Right kidney (tissue), 9 donors: ENCODE data around the gene DDX59.
A peak's percentile ranks its signal among the peaks of the same experiment; 100 is the strongest.

Experiments
- DNase-seq: peaks from one replicate; pipeline ENCODE4 v3.0.0-alpha.2; 2016
- long read RNA-seq, 8 donors: transcript quantifications; one replicate each; lab custom pipeline, GENCODE V29; 2026

DDX59 gene
- long read RNA-seq, donor 1, partial matches to known transcripts = 0 of 2 reads
- long read RNA-seq, donor 1, other reads (novel, unspliced or antisense) = 0 of 2 reads
- long read RNA-seq, donor 2, partial matches to known transcripts = 0 of 1 reads
- long read RNA-seq, donor 2, other reads (novel, unspliced or antisense) = 0 of 1 reads
- long read RNA-seq, donor 3, partial matches to known transcripts = 0 of 2 reads
- long read RNA-seq, donor 3, other reads (novel, unspliced or antisense) = 0 of 2 reads
- long read RNA-seq, donor 4 = 0 reads
- long read RNA-seq, donor 5, partial matches to known transcripts = 0 of 1 reads
- long read RNA-seq, donor 5, other reads (novel, unspliced or antisense) = 0 of 1 reads
- long read RNA-seq, donor 6 = 0 reads
- long read RNA-seq, donor 7, partial matches to known transcripts = 0 of 4 reads
- long read RNA-seq, donor 7, other reads (novel, unspliced or antisense) = 0 of 4 reads
- long read RNA-seq, donor 8, partial matches to known transcripts = 0 of 3 reads
- long read RNA-seq, donor 8, other reads (novel, unspliced or antisense) = 0 of 3 reads

DNA sequence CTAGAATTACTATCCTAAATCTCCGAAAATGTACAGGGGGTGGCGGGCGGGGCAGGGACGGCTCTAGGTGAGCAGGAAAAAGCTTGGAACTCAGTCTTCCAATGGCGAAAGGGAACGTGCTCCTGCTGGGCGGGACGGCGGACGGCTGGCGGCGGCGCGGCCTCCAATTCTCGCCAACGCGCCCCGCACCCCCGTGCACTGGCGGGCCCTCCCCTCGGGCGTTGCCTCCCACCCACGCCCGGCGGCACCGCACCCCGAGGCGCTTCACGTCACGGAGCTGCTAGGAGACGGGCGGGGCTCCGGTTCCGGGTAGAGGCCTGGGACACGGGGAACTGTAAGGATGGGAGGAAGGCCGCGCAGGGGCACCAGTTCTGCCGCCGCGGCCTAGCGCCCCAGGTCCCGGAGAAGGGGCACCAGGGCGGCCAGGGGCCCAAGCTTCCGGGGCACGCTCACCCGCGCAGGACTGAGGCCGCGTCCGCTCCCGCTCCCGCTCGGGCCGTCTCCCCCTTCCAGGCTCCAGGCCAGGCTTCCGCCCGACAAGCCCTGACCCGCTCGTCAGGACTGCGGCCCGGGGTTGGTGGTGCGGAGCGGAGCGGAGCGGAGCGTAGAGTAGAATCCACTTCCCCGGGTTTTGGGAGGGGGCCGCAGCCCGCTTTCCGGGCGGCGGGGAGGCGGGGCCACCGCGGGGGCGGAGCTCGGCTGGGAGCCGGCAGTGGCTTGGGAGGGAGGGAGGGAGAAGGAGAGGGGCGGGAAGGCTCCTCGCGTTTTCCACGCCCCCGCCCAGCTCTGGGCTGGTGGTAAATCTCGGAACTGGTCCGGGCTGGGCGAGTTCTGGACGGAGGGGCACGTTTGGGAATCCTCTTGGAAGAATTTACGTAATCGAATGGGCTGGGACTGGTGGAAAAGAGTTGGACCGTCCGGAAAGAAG, at the start of gene DDX59:
Gene DDX59 (minus strand): TSS at position 594 of the 928 bp plus-strand sequence. CDS start 3,167 bp downstream, outside the sequence.
- peak; percentile 100 for DNase-seq

DNA sequence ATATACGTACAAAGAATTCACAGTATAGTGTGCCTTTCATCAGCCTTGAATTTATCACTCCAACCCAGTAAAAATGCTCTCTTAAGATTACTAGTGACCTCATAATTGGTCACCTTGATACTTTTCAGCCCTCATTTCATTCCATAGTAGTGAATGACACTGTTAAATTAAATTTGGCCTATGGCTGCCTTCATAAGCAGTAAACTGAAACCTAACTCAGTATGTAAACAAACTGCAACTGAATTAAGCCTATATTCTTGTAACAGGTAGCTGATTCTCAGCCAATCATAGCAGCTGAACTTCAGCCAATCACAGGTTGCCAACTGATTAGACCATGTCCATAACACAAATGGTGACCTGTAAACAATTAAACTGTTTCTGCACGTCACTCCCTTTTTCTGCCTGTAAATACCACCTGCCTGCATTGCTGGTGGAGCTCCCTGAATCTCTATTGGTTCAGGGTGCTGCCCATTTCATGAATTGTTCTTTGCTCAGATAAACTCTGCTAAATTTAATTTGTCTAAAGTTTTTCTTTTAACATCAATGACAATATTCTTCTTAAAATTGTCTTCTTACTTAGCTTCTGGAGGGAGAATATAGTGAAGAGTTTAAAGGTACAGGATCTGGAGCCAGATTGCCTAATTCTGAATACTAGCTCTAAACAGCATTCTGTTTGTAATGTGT, 44.9 kb upstream of the DDX59 start:
- DNase-seq = no peak

DNA sequence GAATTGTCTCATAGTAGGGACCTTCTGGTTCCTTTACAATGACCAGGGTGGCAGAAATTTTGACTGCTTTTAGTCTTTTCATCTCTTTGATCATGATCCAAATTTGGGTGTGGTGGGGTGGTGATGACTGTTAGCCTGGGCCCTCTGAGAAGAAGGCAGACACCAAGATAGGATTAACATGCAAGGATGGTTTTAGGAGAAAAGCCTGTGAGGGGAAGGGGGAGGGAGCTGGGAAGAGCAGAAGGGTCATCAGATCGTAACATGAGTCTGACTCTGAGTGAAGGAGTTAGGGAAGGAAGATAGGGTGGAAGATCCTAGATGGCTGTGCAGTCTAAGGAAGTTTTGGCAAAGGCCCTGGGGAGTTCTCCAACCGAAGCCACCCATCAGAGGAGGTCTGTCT, 40.5 kb upstream of the DDX59 start:
- no peak for DNase-seq

DNA sequence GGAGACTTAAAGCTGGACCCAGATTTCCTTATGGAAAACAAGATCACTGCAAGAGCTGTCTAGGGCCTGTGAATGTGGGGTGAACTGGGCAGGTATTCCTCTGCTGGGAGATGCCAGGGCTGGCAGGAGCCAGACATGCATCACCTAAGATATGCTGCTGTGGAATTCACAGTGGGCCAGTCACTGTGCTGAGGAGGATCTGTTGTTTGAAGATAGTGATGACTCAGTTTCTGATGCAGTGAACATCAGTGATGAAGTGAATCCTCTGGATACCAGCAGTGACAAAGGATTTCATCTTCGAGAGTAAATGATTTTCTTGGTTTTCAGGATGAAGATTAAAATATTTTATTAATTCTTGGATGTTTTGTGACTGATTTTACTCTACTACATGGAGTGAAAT, 39.1 kb upstream of the DDX59 start:
- DNase-seq = no peak

DNA sequence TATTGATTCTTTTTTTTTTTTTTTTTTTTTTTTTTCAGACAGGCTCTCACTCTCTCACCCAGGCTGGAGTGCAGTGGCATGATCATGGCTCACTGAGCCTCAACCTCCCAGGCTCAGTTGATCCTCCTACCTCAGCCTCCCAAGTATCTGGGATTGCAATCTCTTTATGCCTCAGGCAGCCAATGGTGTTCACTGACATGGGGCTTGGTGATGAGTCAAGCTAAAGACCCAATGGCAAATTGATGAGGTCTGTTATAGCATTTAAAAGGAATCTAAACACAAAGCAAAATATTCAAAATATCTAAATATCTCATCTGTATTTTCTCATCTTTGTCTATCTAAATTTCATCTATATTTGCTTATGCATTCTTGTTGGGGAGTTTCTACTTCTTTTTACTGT, 38.5 kb upstream of the DDX59 start:
- DNase-seq = no peak

DNA sequence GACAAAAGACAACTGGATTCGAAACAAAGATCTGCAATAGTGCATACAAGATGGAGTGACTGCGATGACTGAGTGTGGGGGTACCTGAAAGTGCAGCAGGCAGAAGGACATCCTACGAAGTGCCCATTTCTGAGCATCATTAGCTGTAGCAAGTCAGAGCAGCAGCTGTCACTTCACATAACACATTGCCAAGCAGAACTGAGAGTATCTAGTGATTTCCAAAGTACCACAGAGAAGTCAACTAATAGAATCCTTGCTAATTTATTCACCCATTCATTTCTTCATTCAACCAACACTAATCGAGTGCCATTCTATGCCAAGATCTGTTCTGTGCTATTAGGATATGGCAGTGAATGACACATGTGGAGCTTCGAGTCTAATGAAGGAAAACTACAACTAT, 37.4 kb upstream of the DDX59 start:
- no peak for DNase-seq

DNA sequence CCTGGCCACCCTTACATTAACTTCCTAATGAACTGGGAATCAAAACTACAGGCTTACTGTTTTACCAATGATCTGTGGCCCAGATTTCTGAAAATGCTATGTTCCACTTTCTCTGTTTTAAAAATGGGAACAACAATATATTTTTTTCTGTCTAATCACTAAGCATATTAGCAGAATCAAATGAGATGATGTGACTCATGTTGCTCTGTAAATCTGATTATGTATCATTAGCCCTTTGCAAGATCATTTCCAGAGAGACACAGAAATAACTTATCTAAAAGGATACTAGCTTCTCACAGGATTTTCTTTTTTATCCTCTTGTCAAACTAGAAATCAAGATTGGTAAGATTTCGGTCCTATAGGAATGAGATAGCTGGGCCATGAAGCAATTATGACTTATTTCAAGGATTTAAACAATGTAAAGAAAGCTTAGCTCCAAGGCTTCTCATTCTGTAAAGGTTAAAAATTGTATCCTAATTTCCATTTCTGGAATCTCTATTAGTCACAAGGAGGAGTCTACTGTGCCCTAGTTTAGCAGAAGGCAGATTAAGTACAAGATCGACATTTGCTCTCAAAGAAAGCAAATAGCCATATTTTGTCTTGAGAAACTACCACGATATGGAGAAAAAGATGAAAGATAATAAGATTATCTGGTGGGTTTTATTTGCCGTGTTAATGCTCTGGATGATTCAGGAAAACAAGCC, 36.6 kb upstream of the DDX59 start:
- DNase-seq = no peak

DNA sequence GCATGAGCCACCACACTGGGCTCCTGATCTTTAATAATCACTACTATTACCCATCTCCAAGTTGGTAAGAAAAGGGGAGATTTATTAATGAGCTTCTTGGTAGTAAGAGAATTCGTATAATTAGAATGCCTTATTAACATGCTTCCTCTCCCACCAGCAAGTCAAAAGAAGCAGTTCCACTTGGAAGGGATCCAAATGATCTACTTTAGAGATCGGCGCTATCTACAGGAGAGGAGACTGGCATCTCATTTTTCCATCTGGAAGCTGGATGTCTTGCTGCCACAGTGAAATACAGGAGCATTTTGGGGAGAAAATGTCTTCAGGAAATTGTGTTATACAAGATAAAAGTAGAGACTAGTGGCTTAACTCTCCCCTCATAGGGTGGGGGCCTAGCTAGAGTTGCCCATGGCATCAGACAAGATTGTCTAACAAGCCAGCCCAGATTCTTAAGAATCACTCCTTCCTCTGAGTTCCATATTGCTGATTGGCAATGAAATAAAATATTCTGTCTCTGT, 35.3 kb upstream of the DDX59 start:
- DNase-seq = no peak

DNA sequence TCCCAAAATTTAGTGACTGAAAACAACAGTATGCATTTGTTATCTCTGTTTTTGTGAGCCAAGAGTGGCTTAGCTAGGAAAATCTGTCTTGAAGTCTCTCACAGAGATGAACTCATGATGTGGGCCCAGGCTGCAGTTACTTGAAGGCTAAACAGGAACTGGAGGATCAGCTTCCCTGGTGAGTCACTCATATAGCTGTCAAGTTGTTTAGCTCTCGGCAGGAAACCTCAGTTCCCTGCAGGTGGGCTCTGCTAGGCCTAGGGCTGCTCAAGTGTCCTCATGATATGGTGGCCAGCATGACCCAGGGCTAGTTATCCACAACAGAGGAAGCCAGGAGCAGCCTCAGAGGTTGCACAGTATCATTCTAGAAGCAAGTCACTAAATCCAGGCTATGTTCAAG, 30.2 kb upstream of the DDX59 start:
- no peak for DNase-seq

DNA sequence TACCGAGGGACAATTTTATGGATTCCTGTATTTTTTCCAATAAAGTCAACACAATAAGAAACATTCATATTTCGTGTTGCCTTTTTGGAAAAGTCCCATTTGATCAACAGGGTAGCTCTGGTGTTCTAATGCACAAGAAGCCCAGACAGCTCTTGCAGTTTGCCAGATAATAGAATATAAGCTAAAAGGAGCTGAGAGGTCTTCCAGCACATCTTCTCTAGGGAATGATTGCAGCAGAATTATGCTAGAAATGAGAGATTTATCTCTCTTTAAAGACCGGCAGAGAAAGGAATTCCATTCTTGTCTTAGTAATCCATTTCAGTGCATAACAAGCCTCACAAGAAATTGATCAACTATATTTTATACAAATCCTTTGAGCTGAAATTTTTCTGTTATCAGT, 25.0 kb upstream of the DDX59 start:
- DNase-seq = no peak

DNA sequence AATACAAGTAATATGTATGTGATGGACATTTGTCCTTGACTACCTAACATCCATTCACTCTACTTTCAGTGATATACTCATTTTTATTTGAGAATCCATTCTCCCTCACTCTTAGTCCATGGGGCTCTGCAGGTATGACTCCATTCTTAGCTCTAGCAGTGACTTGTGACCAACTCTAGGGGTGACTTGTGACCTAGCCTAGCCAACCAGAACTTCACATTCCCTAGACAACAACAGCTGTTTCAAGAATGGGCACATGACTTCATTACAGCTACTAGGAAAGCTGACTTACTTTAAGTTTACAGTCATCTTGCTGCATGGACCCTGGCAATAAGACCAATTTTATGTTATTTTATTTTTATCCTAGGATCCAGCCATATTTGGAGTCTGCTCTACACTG, 23.6 kb upstream of the DDX59 start:
- no peak for DNase-seq

DNA sequence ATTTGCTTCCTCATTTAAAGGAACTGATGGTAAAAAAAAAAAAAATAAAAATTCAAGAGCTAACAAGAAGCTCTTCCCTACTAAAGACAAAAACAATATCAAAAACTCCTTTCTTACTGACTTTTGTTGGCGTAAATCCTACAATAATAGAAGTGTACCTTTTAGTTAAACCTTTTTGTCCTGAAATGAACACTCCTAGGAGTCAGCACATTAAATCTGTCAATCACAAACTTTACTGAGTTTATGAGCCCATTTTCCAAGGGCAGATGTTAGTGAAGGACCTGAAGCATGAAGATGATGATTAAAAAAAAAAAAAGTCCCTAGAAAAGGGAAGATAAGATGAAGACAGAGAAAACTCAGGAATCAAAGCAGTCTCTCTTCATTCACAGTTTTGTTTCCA, 22.6 kb upstream of the DDX59 start:
- no peak for DNase-seq

DNA sequence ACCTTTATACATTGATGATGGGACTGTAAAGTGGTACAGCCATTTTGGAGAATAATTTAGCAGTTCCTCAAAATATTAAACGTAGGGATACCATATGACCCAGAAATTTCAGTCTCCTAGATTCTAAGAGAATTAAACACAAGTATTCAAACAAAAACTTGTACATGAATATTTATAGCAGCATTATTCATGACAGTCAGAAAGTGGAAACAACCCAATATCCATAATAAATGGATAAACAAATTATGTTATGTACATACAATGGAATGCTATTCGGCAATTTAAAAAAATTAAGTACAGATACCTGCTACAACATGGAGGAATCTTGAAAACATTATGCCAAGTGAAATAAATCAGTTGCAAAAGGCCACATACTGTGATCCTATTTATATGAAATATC, 16.9 kb upstream of the DDX59 start:
- no peak for DNase-seq

DNA sequence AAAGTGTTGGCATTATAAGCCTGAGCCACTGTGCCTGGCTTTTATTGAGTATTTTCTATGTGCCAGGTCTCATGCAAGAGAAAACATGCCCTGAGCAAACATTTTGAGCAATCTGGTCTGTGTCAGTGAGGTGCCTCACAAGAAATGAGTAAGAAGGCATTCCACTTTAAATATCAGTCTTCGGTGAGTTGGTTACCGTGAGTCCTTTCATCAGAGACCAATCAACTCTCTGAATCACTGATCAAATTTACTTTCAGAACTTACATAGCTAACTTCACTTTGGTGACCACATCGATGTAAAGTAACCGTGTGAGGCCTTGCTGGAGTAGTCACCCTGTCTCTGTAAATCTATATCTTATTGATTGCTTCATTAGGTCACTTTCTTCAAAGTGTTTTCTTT, 14.3 kb upstream of the DDX59 start:
- DNase-seq = no peak

DNA sequence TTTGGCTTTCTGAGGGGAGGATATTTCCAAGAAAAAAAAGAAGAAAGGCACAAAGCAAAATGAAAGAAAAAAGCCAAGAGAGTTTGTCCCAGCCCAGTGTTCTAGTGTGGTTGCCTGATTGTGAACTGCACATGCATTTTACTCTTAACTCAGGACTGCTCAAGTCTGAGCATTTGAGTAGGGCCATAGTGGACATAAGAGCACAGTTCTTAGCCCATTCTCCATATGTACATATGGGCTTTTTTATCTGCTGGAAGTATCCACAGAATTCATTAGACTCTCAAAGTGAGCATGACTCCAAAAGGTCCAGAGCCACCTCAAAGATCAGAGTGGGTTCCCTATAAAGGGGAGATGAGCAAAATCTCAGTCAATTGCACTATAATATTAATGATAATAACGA, 13.6 kb upstream of the DDX59 start:
- DNase-seq = no peak

DNA sequence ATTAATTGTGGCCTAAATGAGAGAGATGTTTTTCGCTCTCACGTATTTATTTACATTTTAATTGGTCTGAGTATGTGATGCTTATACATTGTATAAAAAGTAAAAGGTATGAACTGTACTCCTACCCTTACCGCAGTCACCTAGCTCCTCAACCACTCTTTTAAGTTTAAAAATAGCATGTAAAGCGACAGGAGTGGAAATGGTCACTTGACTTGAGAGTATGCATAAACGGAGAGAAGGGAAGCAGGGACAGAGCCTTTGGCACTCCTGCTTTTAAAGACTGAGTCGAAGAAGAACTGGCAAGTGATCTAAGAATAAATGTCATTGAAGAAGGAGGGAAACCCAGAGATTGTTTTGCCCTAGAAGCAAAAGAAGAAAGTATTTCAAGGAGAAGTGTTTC, 11.5 kb upstream of the DDX59 start:
- DNase-seq = no peak

DNA sequence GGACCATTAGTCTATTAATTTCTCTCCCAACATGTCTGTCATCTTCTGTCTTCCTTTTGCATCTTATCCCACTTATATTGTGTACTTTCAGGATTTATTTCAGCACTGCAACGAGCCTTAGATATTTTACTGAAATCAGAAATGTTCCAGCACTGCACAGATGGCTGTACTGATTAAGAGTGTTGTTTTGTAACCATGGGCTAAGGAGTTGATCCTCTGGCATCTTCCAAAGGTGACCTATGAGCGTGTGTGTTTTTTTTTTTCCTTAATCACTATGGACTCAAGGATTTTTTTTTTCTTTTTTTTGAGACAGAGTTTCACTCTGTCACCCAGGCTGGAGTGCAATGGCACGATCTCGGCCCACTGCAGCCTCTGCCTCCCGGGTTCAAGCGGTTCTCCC, 7.1 kb upstream of the DDX59 start:
- no peak for DNase-seq

DNA sequence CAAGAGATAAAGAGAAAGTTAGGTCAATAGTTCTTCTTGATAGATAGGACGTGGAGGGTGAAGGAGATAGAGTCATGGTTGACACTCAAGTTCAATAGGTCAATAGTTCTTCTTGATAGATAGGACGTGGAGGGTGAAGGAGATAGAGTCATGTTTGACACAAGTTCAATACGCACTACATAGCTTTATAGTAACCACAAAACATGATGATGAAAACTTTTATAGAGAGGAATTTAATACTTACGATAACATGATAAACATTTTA, 5.8 kb upstream of the DDX59 start:
- no peak for DNase-seq

DNA sequence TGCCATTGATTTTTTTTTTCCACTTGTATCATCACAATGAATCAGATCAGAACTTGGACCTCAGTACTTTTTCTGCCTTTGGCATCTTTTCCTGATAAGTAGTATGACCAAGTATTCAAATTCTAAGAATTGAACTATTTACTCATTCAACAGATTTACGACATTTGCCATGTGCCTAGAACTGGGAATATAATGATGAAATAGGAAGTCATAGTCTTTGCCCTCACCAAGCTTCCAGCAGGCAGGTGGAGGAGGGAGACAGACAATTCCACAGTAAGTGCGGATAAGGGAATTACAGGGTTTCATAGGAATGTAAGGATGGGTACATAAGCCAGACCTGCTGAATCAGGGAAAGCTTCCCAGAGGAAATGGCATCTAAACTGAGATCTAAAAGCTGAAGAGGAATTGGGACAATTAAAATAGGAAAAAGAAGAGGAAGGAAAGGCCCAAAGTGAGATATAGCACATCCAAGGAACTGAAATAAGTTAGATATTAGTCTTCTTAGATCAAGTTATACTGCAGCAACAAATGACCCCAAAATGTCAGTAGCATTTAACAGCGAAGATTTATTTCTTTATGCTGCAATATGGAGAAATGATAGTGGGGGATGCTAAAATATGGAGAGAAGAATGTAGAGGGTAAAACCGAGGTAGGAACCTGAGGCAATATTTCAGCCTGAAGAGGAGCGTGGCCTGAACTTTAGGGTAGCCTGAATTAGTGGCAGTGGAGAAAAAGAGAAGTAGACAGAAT, 5.3 kb upstream of the DDX59 start:
- DNase-seq = no peak

DNA sequence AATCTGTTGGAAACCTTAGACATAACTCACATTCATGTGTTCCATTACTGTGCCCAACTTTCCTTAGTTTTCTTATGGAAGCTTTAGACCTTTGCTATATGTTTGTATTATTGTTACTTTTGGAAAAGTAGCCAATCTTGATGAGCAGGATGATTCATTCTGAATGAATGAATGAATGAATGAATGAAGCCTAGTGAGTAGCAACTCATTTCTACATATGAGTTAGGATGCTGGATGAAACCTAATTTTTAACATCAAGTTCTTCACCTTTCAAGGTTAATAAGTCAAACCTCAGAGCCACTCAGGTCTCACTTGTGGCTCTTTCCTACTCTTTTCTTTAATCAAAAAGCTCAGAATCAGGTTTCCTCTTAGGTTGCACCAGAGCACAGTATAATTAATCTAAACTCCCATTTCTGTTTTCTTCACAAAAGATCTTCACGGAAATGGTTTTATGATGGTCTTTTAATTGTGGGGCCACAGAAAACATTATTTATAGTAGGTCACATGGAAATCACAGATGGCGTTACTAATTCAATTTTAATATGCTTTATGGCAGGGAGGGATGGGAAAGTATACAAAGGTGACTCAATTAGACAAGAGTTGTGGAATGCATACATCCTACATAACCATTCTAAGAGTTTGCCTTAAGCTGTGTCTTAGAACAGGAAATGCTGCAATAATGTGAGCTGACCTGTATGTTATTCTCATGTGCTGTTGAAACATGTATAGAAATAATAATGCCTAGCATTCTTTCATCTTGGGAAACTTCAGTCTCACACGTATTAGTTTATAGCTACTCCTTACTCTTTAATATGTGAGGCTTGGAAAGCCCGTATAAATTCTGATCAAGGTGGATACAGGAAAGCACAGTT, 4.5 kb upstream of the DDX59 start:
- DNase-seq = no peak
